ENCODE measurements around the gene PHF2.

PHF2 gene

GRCh38 chr9:93654351-93654961, 78.1 kb downstream of the PHF2 start:
- Histone ChIP-seq H3K27ac (replicated peaks) (no peak overlapping the region), H3K27me3 (ENCODE audit: insufficient read depth, poor library complexity, severe bottlenecking) (no peaks in the 10 kb centered on the region), H3K4me3 (replicated peaks; ENCODE audit: insufficient read depth, low read length) (no peak overlapping the region)
- TF ChIP-seq GABPA (IDR thresholded peaks at IDR 0.05; ENCODE audit: low read depth) = no peak
- DNase-seq (ENCODE audit: low read depth in 1 of 2, low spot score in 1 of 2) = no peak

- no peak for DNase-seq (ENCODE audit: low read depth in 1 of 2, low spot score in 1 of 2)
- H3K27ac ChIP-seq (replicated peaks) = no peak overlapping the region
- no peak overlapping the region for H3K4me3 ChIP-seq (replicated peaks; ENCODE audit: insufficient read depth, low read length)
- H3K27me3 ChIP-seq (ENCODE audit: insufficient read depth, poor library complexity, severe bottlenecking) = no peaks in the 10 kb centered on the region
- TF ChIP-seq GABPA (IDR thresholded peaks at IDR 0.05; ENCODE audit: low read depth) (no peak), REST (IDR thresholded peaks at IDR 0.05; ENCODE audit: insufficient replicate concordance, low read depth) (no peak), CTCF (IDR thresholded peaks at IDR 0.05; ENCODE audit: insufficient read depth, low read length) (no peak), POLR2AphosphoS5 (IDR thresholded peaks at IDR 0.05; ENCODE audit: low read depth) (no peak), SPI1 (IDR thresholded peaks at IDR 0.05; ENCODE audit: borderline replicate concordance, low read depth) (no peak)
These were observed 79.4 kb downstream of the PHF2 start for GRCh38 chr9:93655621-93656425.

- Histone ChIP-seq H3K27ac (replicated peaks) (no peak overlapping the region), H3K27me3 (ENCODE audit: insufficient read depth, poor library complexity, severe bottlenecking) (no peaks in the 10 kb centered on the region), H3K4me3 (replicated peaks; ENCODE audit: insufficient read depth, low read length) (no peak overlapping the region)
- TF ChIP-seq SPI1 (IDR thresholded peaks at IDR 0.05; ENCODE audit: borderline replicate concordance, low read depth) = no peak
- TF ChIP-seq GABPA (IDR thresholded peaks at IDR 0.05; ENCODE audit: low read depth) = no peak
- TF ChIP-seq CTCF (IDR thresholded peaks at IDR 0.05; ENCODE audit: insufficient read depth, low read length) = no peak
- no peak for TF ChIP-seq POLR2AphosphoS5 (IDR thresholded peaks at IDR 0.05; ENCODE audit: low read depth)
- TF ChIP-seq REST (IDR thresholded peaks at IDR 0.05; ENCODE audit: insufficient replicate concordance, low read depth) = no peak
- DNase-seq (ENCODE audit: low read depth in 1 of 2, low spot score in 1 of 2) = no peak
These were observed 80.2 kb downstream of the PHF2 start for GRCh38 chr9:93656426-93657239.
